GM12865 (cell line): Measurements from ENCODE around the gene DRC7.

Experiments used
- DNase-seq: peaks from one replicate; pipeline ENCODE4 v3.0.0; 2010; ENCODE audit warnings: low read depth
- H3K4me3 ChIP-seq: 2 replicates; pipeline ENCODE4 v1.5.1; 2011; ENCODE audit warnings: mild to moderate bottlenecking, low read depth, low read length, control low read depth
- CTCF ChIP-seq: IDR thresholded peaks from 2 replicates; pipeline ENCODE4 v1.5.1; 2011; ENCODE audit warnings: low read length, control low read depth, low read depth, inconsistent platforms; ENCODE audit not compliant: insufficient read depth; ENCODE audit errors: missing control alignments

The DRC7 gene

GRCh38 chr16:57760357-57761160 lies 66.0 kb downstream of the DRC7 start:
- no peak for DNase-seq
- no peak overlapping the region for H3K4me3 ChIP-seq
- TF ChIP-seq CTCF: no peak

- no peak overlapping the region for H3K4me3 ChIP-seq
- DNase-seq: no peak
- no peak for TF ChIP-seq CTCF
Measured at GRCh38 chr16:57761301-57761700, 66.7 kb downstream of the DRC7 start.

- TF ChIP-seq CTCF: no peak
- no peak for DNase-seq
- no peak overlapping the region for H3K4me3 ChIP-seq
Measured at GRCh38 chr16:57761957-57762356, 67.4 kb downstream of the DRC7 start.

GRCh38 chr16:57762365-57763040 lies 67.9 kb downstream of the DRC7 start:
- no peak overlapping the region for H3K4me3 ChIP-seq
- TF ChIP-seq CTCF: no peak
- DNase-seq: no peak

DNA sequence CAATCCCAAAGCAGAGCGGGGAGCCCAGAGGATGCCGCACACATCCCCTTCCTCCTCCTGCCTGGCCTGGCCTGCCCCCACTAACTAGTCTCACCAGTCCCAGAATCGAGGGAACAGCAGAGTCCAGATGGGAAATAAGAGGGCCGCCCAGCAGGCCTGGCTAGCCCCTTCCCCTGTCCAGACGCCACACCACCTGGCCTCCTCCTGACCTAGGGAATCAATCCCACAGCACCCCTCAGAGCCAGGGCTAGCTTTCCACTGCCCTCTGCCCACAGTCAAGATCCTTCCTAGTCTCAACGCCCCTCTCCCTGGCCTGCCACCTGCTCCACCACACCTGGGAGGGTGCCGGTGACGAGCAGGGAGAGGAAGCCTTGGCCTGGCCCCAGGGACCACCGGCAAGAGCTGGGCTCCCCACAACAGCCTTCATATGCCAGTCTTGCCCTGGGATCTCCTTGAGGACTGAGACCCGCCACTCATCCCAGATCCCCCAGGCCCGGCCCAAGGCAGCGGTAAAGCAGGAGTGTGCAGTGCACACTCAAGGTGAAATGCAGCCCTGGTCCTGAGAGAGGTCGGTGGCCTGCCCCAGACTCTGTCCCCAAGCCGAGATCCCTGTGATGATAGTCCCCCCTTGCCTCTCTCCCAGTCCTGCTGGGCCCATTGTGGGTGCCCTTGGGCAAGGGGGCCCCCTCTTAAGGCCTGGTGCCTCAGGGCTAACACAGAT lies 68.8 kb downstream of the DRC7 start:
- DNase-seq: no peak
- H3K4me3 ChIP-seq: no peak overlapping the region
- TF ChIP-seq CTCF: no peak

GRCh38 chr16:57764006-57764340 lies 69.4 kb downstream of the DRC7 start:
- no peak overlapping the region for H3K4me3 ChIP-seq
- DNase-seq: no peak
- TF ChIP-seq CTCF: no peak
